CD4-positive, alpha-beta T cell treated with Interferon gamma for 1 hour (primary cell): ENCODE data around the gene MARK3.

Experiments used
- DNase-seq: peaks from one replicate; pipeline ENCODE4 v3.0.0-alpha.2; 2020

MARK3 gene

DNA sequence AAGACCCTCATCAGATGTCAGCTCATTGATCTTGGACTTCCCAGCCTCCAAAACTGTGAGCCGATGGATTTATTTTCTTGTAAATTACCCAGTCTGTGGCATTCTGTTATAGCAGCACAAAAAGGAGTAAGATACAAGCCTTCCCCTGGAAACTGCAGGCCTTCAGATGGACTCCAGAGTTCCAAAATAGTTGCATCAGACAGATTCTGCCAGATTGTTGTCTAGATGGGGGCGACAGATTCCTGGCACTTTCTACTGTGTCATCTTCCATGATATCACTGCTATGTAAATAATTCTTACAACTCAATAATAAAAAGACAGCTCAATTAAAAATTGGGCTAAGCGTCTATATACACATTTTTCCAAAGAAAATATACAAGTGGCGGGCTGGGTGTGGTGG lies 17.2 kb upstream of the MARK3 start:
- no peak for DNase-seq

DNA sequence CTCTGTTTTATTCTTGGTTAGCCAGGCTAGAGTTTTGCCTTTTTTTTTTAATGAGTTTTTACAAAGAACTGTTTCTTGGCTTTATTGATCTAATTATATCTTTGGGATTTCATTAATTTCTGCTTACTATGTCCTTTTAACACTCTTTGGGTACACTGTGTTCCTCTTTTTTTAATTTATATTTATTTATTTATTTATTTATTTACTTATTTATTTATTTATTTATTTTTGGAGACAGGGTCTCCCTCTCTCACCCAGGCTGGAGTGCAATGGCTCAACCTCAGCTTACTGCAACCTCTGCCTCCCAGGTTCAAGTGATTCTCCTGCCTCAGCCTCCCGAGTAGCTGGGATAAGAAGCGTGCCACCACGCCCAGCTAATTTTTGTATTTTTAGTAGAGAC lies 15.1 kb upstream of the MARK3 start:
- no peak for DNase-seq

DNA sequence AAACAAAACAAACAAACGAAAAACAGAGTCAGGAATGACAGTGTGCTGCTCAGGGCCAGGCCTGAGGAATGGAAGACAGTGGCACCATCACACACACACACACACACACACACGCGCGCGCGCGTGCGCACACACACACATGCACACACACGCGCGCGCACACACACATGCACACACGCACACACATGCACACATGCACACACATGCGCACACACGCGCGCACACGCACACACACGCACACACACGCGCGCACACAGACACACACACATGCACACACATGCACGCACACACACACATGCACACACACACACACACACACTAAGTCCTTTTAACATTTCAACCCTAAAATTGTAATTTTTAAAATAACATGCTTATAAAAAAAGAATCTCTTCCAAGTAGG lies 13.2 kb upstream of the MARK3 start:
- no peak for DNase-seq

- no peak for DNase-seq
Measured at GRCh38 chr14:103372552-103373304, 12.5 kb upstream of the MARK3 start.

GRCh38 chr14:103374121-103374520 lies 11.1 kb upstream of the MARK3 start:
- no peak for DNase-seq

DNA sequence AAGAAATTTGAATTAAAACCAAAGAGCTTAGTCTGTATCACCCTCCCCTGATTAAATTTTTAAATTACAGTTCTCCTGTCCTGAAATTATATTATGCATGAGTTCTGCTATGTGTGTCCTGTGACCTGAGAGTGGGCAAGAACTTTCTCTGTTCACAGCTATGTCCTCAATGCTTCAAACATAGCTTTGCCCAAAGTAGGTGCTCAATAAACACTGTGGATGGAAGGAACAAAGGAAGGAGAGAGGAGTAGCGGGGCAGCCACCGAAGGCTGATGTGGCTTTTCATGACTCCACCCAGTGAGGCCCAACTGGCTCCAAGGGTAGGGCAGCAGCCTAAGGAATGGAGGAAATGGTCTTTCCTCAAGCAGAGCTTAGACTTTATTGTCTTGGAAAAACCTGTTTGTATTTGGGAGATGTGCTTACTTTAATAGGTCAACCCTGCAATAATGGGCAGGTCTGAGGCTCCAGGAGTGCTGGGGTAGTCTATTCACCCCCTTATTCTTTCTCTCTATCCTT lies 7.6 kb upstream of the MARK3 start:
- no peak for DNase-seq

DNA sequence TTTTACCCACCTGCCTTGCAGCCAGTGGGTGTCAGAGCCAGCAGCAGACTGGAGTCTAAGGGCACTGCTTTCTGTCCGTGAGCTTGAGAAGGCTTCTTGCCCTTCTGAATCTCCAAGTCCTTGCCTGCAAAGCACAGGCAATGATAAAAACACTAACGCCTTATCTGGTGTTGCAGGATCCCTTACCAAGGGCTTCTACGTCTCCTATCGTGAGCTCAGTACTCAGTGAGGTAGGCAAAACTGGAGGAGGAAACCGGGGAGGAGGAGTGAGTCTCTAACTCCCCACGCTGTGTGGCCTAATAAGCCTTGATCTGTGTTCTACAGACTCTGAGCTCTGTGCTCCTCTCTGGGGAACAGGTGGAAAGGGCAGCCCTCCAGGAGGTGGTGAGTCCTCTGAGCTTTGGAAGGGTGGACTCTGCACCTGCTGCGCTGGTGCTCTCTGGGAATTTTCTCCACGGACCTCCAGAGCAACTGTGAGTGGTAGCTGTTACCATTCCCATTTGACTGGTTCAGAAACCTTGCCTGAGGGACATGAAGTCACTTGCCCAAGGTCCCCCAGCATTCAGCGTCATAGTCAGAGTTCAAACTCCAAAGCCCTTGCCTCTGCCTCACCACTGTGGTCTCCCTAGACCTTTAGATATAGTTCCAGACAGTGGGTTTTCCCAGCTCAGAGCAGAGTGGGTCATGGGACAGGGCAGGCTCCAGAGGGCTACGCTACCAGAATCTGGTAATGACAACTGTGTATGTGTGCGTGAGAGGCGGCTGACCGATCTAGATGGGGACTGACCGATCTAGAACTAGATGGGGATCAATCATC lies 7.0 kb upstream of the MARK3 start:
- no peak for DNase-seq

- no peak for DNase-seq
Measured at GRCh38 chr14:103380719-103381377, 4.4 kb upstream of the MARK3 start.

DNA sequence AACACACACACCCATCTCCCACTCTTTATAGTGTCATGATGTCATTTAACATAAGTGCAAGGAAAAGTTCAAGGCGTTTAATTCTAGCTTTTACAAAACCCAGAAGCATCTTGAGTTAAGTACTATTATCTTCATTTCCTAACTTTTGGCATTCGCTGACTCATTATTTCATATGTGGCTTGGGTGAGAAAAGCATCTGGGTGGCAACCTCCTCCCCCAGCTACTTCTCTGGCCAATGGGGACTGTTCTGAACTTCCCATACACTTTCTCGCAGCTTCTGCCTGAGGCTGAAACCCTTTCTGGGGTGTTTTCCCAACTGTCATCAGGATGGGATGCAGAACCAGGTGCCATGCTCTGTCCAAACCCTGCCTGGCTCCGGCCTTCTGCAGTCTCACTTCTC lies 2.8 kb upstream of the MARK3 start:
- peak; percentile 5 for DNase-seq

DNA sequence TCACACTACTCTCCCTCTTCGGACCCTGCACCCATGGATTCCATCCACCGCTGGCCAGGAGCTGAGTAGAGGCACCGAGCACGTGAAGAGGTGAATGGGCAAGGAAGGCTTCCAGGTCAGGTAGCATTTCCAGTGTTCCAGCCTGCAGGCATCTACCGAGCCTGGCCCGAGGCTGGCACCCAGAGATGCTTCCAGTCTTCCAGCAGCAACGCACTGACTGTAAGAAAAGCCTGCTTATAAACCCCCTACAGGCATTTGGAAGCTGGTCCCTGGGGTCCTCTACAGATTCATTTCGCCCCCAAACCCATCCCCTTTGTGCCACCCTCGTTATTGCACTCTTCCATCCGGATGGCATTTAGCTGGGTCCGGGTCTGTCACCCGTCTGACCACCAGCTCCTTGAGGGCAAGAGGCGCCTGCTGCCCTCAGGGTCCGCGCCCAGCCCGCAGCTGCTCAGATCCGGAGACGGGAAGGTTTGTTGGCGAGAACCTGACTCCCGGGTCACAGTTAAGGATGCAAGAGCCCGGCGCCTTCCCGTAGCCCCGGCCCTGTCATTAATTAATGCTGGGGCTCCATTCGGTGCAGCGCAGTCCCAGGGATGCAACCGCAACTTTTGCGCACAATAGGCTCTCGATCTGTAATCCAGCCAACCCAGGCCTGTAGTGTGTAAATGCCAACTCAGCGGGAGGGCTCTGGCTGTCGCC lies 614 bp upstream of the MARK3 start:
- no peak for DNase-seq

DNA sequence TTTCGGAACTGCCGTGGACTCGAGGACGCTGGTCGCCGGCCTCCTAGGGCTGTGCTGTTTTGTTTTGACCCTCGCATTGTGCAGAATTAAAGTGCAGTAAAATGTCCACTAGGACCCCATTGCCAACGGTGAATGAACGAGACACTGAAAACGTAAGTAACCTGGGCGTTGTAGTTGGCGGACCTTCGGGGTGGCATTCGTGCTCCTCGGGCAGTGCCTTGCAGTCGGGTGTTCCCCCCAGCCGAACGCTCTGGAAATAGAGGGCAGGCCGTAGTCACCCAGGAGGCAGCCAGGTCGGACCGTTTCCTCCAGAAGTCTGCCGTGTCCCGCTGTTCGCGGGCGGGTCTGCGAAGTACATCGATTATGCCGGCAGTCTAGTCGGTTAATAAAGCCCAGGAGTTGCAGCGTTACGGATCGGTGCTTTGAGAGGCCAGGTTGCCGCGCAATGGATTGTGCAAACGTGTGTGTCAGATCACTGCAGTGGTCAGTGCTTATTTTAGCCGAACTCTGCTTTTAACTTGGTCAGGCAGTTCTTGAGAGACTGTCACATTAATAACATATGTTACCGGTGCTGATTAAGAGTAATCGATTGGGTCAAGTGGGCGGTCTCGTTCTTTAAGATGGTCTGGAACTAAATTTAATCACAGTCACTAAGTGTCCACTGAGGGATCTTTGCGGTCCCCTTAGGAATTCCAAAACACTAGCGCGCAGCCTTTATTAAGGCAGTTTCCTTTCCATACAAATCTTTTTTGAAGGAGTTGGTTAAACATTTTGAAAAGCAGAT lies 906 bp downstream of the MARK3 start:
- peak; percentile 14 for DNase-seq

GRCh38 chr14:103386713-103387329 lies 1.6 kb downstream of the MARK3 start:
- no peak for DNase-seq

DNA sequence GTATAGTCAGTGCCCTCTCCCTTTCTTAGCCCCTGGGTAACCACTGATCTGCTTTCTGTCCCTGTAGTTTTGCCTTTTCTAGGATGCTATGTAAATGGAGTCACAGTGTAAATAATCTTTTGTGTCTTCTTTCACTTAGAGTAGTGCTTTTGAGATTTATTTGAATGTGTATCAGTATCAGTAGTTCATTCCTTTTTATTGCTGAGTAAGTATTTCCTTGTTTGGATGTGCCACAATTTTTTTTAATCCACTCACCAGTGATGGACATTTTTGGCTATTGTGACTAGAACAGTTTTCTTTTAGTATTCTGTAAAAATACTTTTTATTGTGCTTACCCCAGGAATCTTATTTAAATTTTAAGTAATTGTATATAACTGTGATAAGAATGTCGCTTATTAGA lies 3.4 kb downstream of the MARK3 start:
- no peak for DNase-seq

DNA sequence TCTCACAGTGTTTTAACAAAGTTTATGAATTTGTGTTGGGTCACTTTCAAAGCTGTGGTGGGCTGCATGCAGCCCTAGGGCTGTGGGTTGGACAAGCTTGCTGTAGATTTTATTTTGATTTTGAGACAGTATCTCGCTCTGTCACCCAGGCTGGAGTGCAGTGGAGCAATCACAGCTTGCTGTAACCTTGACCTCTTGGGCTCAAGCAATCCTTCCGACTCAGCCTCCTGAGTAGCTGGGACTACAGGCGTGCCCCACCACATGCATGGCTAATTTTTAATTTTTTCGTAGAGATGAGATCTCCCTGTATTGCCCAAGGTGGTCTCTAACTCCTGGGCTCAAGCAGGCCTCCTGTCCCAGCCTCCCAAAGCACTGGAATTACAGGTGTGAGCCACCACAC lies 5.4 kb downstream of the MARK3 start:
- DNase-seq = no peak

- peak; percentile 24 for DNase-seq
Measured at GRCh38 chr14:103391048-103391447, 5.8 kb downstream of the MARK3 start.

DNA sequence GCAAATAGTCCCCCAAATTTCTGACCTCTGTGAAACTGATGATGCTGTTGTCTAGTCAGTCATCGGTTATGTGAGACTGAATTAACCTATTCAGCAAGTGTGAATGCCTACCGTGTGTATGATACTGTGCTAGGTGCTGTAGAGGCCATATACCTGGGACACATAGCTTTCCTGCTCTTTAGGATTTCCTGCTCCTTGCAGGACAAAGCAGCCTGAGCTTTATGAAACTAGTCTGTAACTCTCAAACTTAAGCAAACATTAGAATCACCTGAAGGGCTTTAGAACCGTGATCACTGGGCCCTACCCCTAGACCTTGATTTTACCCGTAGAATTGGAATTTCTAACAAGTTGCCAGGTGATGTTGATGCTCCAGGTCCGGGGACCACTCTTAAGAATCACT lies 6.9 kb downstream of the MARK3 start:
- DNase-seq = no peak

DNA sequence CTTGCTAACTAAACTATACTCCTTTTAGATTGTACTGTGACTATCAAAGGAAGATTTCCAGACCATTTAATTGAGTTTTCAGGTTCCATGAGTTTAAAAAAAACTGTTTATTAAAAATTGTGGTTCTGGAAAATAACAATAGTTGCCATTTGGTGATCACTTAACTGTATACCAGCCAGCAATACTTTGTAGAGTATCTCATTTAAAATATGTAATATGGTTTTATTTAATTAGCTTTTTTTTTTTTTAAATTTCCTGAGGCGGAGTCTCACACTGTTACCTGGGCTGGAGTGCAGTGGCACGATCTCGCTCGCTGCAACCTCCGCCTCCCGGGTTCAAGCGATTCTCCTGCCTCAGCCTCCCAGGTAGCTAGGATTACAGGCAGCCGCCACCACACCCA lies 7.4 kb downstream of the MARK3 start:
- no peak for DNase-seq

DNA sequence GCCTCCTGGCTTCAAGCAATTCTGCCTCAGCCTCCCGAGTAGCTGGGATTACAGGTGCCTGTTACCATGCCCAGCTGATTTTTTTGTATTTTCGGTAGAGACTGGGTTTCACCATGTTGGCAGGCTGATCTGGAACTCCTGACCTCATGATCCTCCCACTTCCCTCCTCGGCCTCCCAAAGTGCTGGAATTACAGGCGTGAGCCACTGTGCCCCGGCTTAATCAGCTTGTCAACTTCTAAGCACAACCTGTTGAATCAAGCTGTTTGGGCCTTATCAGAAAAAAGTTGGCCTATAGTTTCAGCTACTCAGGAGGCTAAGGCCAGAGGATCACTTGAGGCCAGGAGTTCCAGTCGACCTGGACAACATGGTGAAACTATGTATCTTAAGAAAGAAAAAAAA lies 7.9 kb downstream of the MARK3 start:
- no peak for DNase-seq

DNA sequence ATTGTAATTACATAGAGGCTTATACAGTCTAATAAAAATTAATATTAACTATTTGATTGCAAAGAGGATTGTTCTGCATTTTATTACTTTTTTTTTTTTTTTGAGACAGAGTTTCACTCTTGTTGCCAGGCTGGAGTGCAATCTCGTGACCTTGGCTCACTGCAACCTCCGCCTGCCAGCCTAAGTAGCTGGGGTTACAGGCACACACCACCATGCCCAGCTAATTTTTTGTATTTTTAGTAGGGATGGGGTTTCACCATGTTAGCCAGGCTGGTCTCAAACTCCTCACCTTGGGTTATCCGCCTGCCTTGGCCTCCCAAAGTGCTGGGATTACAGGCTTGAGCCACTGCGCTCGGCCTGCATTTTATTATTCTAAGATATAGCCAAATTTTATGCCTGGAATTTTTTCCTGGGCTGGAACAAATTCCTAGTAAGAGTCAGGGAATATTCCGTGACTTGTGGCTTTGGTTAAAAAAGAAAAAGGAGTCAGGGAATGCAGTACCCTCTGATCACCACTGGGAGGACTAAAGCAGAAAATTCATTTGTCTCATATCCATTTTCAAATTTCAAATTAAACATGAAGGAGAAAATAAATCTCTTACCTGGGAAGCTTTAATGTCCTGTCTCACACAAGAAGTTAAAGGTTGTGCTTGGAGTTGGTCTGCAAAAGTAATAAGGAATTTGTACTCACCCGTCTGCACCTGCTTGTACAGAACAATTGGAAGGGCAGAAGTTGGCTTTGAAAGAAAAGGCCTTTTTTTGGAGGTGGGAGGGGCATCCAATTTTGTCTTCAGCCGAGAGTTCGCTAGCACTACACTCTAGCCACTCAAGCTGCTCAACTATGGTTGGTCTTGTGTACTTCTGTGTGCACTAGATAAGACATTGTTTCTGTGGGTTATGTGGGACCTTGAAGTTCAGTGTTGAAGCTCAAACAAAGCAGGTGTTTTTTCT lies 8.7 kb downstream of the MARK3 start:
- no peak for DNase-seq

GRCh38 chr14:103395244-103395643 lies 10.0 kb downstream of the MARK3 start:
- DNase-seq = no peak

DNA sequence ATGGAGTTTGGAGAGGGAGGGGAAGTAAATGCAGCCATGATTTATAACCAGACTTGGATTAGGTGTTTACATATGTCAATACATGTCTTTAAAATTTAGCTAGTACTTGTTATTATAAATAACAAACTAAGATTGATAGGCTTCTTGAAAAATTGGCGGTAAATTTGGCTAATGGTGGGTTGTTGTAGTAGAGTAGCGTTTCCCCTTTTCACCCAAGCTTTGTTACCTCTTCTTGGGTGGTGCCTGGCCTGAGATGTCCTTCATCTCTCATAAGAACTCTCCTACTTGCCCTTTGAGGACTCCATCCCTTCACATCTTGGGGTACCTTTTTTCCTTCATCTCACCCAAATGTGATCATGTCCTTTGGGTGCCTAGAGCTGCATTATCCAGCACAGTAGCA lies 11.2 kb downstream of the MARK3 start:
- no peak for DNase-seq
